ENCODE data around the gene PIAS3. TPM values are rescaled to one million over a fixed set of nuclear protein-coding genes. Genes with fewer than 3 reads are reported as not detected.

PIAS3 gene
- total RNA-seq, 3 donors from 2014 or later (not counting 1 experiment from before 2014, with no cell fraction given) = 40.1 to 53.3 (median 51.0) TPM

DNA sequence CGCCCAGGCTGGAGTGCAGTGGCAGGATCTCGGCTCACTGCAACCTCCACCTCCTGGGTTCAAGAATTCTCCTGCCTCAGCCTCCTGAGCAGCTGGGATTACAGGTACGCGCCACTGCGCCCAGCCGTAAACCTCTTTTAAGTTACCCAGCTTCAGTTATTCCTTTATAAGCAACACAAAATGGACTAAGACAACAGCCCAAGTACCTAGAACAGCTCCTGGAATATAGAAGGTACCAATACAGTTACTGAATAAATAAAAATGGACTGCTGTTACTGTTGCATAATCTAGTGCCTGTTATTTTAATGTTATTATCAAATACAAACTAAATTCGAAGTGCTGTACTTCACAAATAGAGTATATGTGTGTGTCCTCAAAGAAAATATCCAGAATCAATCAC lies 52.0 kb downstream of the PIAS3 start:
- TF ChIP-seq, protein P1, sequence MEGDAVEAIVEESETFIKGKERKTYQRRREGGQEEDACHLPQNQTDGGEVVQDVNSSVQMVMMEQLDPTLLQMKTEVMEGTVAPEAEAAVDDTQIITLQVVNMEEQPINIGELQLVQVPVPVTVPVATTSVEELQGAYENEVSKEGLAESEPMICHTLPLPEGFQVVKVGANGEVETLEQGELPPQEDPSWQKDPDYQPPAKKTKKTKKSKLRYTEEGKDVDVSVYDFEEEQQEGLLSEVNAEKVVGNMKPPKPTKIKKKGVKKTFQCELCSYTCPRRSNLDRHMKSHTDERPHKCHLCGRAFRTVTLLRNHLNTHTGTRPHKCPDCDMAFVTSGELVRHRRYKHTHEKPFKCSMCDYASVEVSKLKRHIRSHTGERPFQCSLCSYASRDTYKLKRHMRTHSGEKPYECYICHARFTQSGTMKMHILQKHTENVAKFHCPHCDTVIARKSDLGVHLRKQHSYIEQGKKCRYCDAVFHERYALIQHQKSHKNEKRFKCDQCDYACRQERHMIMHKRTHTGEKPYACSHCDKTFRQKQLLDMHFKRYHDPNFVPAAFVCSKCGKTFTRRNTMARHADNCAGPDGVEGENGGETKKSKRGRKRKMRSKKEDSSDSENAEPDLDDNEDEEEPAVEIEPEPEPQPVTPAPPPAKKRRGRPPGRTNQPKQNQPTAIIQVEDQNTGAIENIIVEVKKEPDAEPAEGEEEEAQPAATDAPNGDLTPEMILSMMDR (IDR thresholded peaks at IDR 0.05) = no peak
- Histone ChIP-seq H3K27ac (ENCODE audit: low read length) (no peak overlapping the region), H3K4me1 (ENCODE audit: control insufficient read depth, insufficient read depth, low read length) (no peaks in the 10 kb centered on the region), H3K36me3 (ENCODE audit: control insufficient read depth, insufficient read depth, low read length) (no peaks in the 10 kb centered on the region), H3K27me3 (ENCODE audit: control insufficient read depth, insufficient read depth, low read length) (no peaks in the 10 kb centered on the region), H3K4me3 (ENCODE audit: low read length) (no peak overlapping the region), H3K9me3 (ENCODE audit: control insufficient read depth, insufficient read depth, low read length) (no peaks in the 10 kb centered on the region)
- H3K27me3 Mint-ChIP-seq (ENCODE audit: low read depth in 2 of 2) = no peaks in the 10 kb centered on the region
- H3K4me3 Mint-ChIP-seq = no peak overlapping the region
- 99% methylated on average over 5 of the region's 7 CpGs for WGBS (ENCODE audit: insufficient coverage)
- H3K4me1 Mint-ChIP-seq = peaks cover 48 to 53% of the 10 kb centered on the region in 2 donors
- H3K9me3 Mint-ChIP-seq = no peaks in the 10 kb centered on the region
- H3K27ac Mint-ChIP-seq = no peak overlapping the region
- no peaks in the 10 kb centered on the region for H3K36me3 Mint-ChIP-seq
- intact Hi-C loops (cut with micrococcal nuclease) = no loop called here
- ATAC-seq = no peak
- DNase-seq = no peak

DNA sequence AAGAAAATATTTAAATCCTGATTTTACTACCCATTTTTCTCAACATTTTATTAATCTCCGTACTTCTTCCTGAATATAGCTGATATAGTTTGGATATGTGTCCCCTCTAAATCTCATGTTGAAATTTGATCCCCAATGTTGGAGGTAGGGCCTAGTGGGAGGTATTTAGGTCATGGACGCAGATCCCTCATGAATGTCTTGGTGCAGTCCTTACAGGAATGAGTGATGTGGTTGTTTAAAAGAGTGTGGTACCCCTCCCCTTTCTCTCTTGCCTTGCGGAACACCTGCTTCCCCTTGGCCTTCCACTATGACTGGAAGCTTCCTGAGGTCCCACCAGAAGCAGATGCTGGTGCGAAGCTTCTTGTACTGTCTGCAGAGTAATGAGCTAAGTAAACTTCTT lies 52.5 kb downstream of the PIAS3 start:
- no peak for ATAC-seq

DNA sequence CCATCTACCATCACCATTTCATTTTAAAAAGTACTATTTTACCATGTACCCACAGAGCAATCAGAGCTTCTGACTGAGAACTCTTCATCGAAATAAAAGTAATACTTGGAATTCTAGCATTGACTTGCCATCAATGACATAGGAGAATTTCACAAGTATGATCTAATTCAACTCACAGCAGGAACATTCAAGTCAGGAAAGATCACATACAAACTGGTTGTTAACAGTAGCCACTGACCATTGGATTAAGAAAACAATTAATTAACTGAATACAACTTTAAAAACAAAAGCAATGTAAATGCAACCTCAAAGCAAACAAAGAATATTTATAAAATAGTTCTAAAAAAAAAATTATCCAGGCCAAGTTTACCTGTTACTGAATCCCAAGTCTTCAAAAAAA lies 53.8 kb downstream of the PIAS3 start:
- H3K27me3 ChIP-seq (ENCODE audit: control insufficient read depth, insufficient read depth, low read length) = no peaks in the 10 kb centered on the region
- H3K4me3 Mint-ChIP-seq = no peak overlapping the region
- no peaks in the 10 kb centered on the region for H3K9me3 ChIP-seq (ENCODE audit: control insufficient read depth, insufficient read depth, low read length)
- no peaks in the 10 kb centered on the region for H3K27me3 Mint-ChIP-seq (ENCODE audit: low read depth in 2 of 2)
- H3K27ac Mint-ChIP-seq = no peak overlapping the region
- no peak for ATAC-seq
- H3K4me3 ChIP-seq (ENCODE audit: low read length) = no peak overlapping the region
- H3K36me3 ChIP-seq (ENCODE audit: control insufficient read depth, insufficient read depth, low read length) = no peaks in the 10 kb centered on the region
- 76% methylated on average over 1 of the region's 1 CpG for WGBS (ENCODE audit: insufficient coverage)
- intact Hi-C loops (cut with micrococcal nuclease) = no loop called here
- no peak for DNase-seq
- H3K4me1 ChIP-seq (ENCODE audit: control insufficient read depth, insufficient read depth, low read length) = no peaks in the 10 kb centered on the region
- TF ChIP-seq, protein P1 (IDR thresholded peaks at IDR 0.05) = no peak
- peaks cover 58 to 67% of the 10 kb centered on the region in 2 donors for H3K4me1 Mint-ChIP-seq
- no peak overlapping the region for H3K27ac ChIP-seq (ENCODE audit: low read length)
- no peaks in the 10 kb centered on the region for H3K9me3 Mint-ChIP-seq
- H3K36me3 Mint-ChIP-seq = no peaks in the 10 kb centered on the region

More for the DNA sequence above, 52.5 kb downstream of the PIAS3 start:
- H3K36me3 Mint-ChIP-seq = no peaks in the 10 kb centered on the region
- Histone ChIP-seq H3K4me1 (ENCODE audit: control insufficient read depth, insufficient read depth, low read length) (no peaks in the 10 kb centered on the region), H3K27ac (ENCODE audit: low read length) (no peak overlapping the region), H3K4me3 (ENCODE audit: low read length) (no peak overlapping the region), H3K36me3 (ENCODE audit: control insufficient read depth, insufficient read depth, low read length) (no peaks in the 10 kb centered on the region), H3K9me3 (ENCODE audit: control insufficient read depth, insufficient read depth, low read length) (no peaks in the 10 kb centered on the region), H3K27me3 (ENCODE audit: control insufficient read depth, insufficient read depth, low read length) (no peaks in the 10 kb centered on the region)
- intact Hi-C loops (cut with micrococcal nuclease) = no loop called here
- H3K27ac Mint-ChIP-seq = no peak overlapping the region
- DNase-seq = no peak
- no peak overlapping the region for H3K4me3 Mint-ChIP-seq
- TF ChIP-seq, protein P1 (IDR thresholded peaks at IDR 0.05) = no peak
- H3K4me1 Mint-ChIP-seq = peaks cover 51 to 57% of the 10 kb centered on the region in 2 donors
- WGBS (ENCODE audit: insufficient coverage) = 100% methylated on average over 2 of the region's 4 CpGs
- no peaks in the 10 kb centered on the region for H3K9me3 Mint-ChIP-seq
- H3K27me3 Mint-ChIP-seq (ENCODE audit: low read depth in 2 of 2) = no peaks in the 10 kb centered on the region
